ENCODE results near the gene BID.

DNA sequence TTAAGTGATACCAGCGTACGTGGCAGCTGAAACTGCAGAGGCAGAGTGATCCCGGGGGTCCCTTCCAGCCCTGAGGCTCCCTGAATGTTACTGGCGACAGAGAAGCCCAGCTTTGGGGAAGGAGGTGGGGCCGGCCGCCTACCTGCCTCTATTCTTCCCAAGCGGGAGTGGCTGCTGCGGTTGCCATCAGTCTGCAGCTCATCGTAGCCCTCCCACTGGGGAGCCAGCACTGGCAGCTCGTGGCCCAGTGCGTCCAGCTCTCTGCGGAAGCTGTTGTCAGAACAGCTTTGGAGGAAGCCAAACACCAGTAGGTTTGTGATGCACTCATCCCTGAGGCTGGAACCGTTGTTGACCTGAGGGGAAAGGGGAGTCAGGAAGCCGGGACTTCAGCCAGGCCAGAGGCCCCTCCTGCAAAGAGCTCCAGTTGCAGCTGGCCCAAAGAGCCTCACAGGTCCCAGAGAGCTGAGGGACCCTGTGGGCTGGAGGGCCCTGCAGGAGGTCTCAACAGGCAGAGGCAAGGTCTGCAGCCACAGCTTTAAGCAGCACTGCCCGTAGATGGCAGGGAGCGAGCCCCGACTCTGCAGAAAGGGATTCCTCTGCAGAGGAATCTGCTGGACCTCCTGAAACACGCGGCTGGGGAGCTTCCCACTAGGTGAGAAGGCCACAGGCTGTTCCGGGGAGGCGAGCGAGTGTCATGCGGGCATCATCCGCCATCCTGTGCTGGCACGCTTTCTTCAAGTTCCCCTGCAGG, 30.4 kb downstream of the BID start:
- TF ChIP-seq POLR2AphosphoS5 (IDR thresholded peaks at IDR 0.05; ENCODE audit: low read depth, low read length): no peak
- TF ChIP-seq, protein P1, sequence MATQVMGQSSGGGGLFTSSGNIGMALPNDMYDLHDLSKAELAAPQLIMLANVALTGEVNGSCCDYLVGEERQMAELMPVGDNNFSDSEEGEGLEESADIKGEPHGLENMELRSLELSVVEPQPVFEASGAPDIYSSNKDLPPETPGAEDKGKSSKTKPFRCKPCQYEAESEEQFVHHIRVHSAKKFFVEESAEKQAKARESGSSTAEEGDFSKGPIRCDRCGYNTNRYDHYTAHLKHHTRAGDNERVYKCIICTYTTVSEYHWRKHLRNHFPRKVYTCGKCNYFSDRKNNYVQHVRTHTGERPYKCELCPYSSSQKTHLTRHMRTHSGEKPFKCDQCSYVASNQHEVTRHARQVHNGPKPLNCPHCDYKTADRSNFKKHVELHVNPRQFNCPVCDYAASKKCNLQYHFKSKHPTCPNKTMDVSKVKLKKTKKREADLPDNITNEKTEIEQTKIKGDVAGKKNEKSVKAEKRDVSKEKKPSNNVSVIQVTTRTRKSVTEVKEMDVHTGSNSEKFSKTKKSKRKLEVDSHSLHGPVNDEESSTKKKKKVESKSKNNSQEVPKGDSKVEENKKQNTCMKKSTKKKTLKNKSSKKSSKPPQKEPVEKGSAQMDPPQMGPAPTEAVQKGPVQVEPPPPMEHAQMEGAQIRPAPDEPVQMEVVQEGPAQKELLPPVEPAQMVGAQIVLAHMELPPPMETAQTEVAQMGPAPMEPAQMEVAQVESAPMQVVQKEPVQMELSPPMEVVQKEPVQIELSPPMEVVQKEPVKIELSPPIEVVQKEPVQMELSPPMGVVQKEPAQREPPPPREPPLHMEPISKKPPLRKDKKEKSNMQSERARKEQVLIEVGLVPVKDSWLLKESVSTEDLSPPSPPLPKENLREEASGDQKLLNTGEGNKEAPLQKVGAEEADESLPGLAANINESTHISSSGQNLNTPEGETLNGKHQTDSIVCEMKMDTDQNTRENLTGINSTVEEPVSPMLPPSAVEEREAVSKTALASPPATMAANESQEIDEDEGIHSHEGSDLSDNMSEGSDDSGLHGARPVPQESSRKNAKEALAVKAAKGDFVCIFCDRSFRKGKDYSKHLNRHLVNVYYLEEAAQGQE (IDR thresholded peaks at IDR 0.05; ENCODE audit: insufficient read depth in 1 of 2, low read depth in 2 of 2, low read length in 2 of 2): no peak
